Suprapubic skin (tissue), 4 donors: ENCODE measurements around the gene ARHGAP40.

ENCODE experiments used
- POLR2A ChIP-seq, 2 donors: fragments of 450-650 bp; IDR thresholded peaks; one replicate each; pipeline ENCODE4 v1.6.1; 2017; ENCODE audit warnings: antibody characterized with exemption in 2 of 2, mild to moderate bottlenecking in 2 of 2, moderate library complexity in 2 of 2
- POLR2AphosphoS5 ChIP-seq, 3 donors: sonication (generic); formaldehyde crosslinking; IDR thresholded peaks; one replicate each; pipeline ENCODE4 v1.6.1; 2017; ENCODE audit warnings: antibody characterized with exemption in 3 of 3
- TF ChIP-seq, protein P1 (sequence below), 2 donors: fragments of 200-600 bp in 1 of 2; fragments of 450-650 bp in 1 of 2; sonication (generic) in 1 of 2; IDR thresholded peaks; one replicate each; pipeline ENCODE4 v1.5.1; 2016 to 2019; ENCODE audit warnings: antibody characterized with exemption in 2 of 2, mild to moderate bottlenecking in 1 of 2, moderate library complexity in 1 of 2

DNA sequence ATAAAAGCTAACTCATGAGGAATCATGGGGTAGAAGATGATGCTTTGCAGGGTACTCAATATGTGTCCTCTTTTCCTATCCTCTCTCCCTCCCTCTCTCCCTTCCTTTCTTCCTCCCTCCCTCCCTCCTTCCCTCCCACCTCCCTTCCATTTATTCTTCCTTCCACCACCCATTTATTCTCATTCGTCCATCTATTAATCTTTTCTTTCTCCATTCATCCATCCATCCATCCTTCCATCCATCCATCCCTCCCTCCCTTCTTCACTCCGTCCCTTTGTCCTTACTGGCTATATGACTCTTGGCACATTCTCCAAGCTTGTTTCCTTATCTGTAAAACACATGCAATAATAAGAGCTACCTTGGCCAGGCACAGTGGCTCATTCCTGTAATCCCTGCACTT is 40.9 kb downstream of the ARHGAP40 start:
- no peak for TF ChIP-seq POLR2A (IDR thresholded peaks at IDR 0.05)
- TF ChIP-seq, protein P1, sequence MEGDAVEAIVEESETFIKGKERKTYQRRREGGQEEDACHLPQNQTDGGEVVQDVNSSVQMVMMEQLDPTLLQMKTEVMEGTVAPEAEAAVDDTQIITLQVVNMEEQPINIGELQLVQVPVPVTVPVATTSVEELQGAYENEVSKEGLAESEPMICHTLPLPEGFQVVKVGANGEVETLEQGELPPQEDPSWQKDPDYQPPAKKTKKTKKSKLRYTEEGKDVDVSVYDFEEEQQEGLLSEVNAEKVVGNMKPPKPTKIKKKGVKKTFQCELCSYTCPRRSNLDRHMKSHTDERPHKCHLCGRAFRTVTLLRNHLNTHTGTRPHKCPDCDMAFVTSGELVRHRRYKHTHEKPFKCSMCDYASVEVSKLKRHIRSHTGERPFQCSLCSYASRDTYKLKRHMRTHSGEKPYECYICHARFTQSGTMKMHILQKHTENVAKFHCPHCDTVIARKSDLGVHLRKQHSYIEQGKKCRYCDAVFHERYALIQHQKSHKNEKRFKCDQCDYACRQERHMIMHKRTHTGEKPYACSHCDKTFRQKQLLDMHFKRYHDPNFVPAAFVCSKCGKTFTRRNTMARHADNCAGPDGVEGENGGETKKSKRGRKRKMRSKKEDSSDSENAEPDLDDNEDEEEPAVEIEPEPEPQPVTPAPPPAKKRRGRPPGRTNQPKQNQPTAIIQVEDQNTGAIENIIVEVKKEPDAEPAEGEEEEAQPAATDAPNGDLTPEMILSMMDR (IDR thresholded peaks at IDR 0.05): no peak
- TF ChIP-seq POLR2AphosphoS5 (IDR thresholded peaks at IDR 0.05): no peak
